Measurements from ENCODE around the gene ASIC3.

The ASIC3 gene

DNA sequence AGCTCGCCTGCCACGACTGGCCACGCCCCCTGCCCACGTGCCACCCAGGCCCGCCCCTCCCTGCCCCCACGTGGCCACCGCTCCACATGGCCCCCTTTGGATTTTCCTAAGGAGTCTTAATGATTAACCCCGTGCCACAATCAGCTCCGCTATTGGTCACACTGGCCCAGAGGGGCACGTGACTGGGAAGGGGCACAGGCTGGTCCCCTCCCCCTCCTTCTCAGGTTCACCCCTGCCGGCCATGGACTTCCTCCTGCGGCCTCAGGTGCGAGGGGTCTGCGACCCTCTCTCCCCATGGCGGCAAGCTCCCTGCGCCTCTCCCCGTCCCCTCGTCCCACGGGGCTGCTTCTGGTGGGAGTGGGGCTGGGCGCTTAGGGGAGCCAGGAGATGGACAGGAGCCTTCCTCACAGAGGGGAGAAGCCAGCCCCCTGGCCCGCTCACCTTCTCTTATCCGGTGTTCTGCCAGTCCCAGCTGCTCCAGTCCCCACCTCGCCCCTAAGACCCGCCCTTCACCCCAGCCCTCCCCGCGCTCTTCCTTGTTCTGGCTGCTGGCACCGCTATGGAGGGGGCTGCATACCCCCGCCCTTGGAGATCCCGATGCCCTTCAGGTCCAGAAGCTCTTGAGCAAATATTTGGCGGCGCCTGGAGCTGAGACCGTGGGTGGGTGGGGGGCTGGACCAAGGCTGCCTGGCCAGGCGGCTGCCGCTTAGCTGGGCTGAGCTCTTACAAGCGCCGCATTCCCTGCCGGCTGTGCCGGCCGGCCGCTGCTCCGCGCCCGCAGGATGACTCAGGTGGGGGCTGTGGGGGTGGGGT, 14.3 kb downstream of the ASIC3 start:
- Histone ChIP-seq H3F3A (ENCODE audit: insufficient read depth, low read length) (peaks cover 12% of the 10 kb centered on the region), H3K27ac (ENCODE audit: low read length) (no peak overlapping the region), H3K36me3 (replicated peaks; ENCODE audit: insufficient read depth, low read length) (no peaks in the 10 kb centered on the region), H2AFZ (ENCODE audit: low read length) (no peak overlapping the region), H3K79me2 (ENCODE audit: low read length) (peaks cover 33% of the 10 kb centered on the region), H3K9me2 (replicated peaks; ENCODE audit: insufficient read depth, low read length) (no peaks in the 10 kb centered on the region), H3K4me3 (ENCODE audit: low read length) (no peak overlapping the region), H3K4me1 (ENCODE audit: low read length) (no peaks in the 10 kb centered on the region), H3K9ac (ENCODE audit: low read length) (no peak overlapping the region), H3K27me3 (replicated peaks; ENCODE audit: insufficient read depth, low read length) (no peaks in the 10 kb centered on the region), H3K9me3 (replicated peaks; ENCODE audit: insufficient read depth, low read length) (no peaks in the 10 kb centered on the region), H4K20me1 (ENCODE audit: insufficient read depth, low read length) (no peaks in the 10 kb centered on the region), H3K4me2 (ENCODE audit: low read depth, low read length) (no peak overlapping the region)
- no peak for TF ChIP-seq EZH2phosphoT487 (IDR thresholded peaks at IDR 0.05; ENCODE audit: low read length)
- TF ChIP-seq CTCF (IDR thresholded peaks at IDR 0.05; ENCODE audit: low read length) = no peak
- TF ChIP-seq EZH2 (optimal IDR thresholded peaks at IDR 0.05; ENCODE audit: low read depth, low read length) = no peak
- DNase-seq = no peak

- Histone ChIP-seq H3K4me3 (ENCODE audit: low read length) (no peak overlapping the region), H2AFZ (ENCODE audit: low read length) (no peak overlapping the region), H3K36me3 (replicated peaks; ENCODE audit: insufficient read depth, low read length) (no peaks in the 10 kb centered on the region), H3K79me2 (ENCODE audit: low read length) (peaks cover 33% of the 10 kb centered on the region), H3K9me2 (replicated peaks; ENCODE audit: insufficient read depth, low read length) (no peaks in the 10 kb centered on the region), H3K27ac (ENCODE audit: low read length) (no peak overlapping the region), H3K4me2 (ENCODE audit: low read depth, low read length) (no peak overlapping the region), H3F3A (ENCODE audit: insufficient read depth, low read length) (peaks cover 10% of the 10 kb centered on the region), H3K9ac (ENCODE audit: low read length) (no peak overlapping the region), H3K4me1 (ENCODE audit: low read length) (no peaks in the 10 kb centered on the region), H3K27me3 (replicated peaks; ENCODE audit: insufficient read depth, low read length) (no peaks in the 10 kb centered on the region), H4K20me1 (ENCODE audit: insufficient read depth, low read length) (no peaks in the 10 kb centered on the region), H3K9me3 (replicated peaks; ENCODE audit: insufficient read depth, low read length) (no peaks in the 10 kb centered on the region)
- DNase-seq = no peak
- TF ChIP-seq CTCF (IDR thresholded peaks at IDR 0.05; ENCODE audit: low read length) (no peak), EZH2phosphoT487 (IDR thresholded peaks at IDR 0.05; ENCODE audit: low read length) (no peak), EZH2 (optimal IDR thresholded peaks at IDR 0.05; ENCODE audit: low read depth, low read length) (no peak)
These were observed 14.9 kb downstream of the ASIC3 start for GRCh38 chr7:151063212-151063561.

GRCh38 chr7:151064454-151064853, 16.1 kb downstream of the ASIC3 start:
- Histone ChIP-seq H2AFZ (ENCODE audit: low read length) (no peak overlapping the region), H4K20me1 (ENCODE audit: insufficient read depth, low read length) (no peaks in the 10 kb centered on the region), H3F3A (ENCODE audit: insufficient read depth, low read length) (no peaks in the 10 kb centered on the region), H3K4me1 (ENCODE audit: low read length) (no peaks in the 10 kb centered on the region), H3K27ac (ENCODE audit: low read length) (no peak overlapping the region), H3K27me3 (replicated peaks; ENCODE audit: insufficient read depth, low read length) (no peaks in the 10 kb centered on the region), H3K36me3 (replicated peaks; ENCODE audit: insufficient read depth, low read length) (0 out of 2 replicates have a peak, but pooled peaks cover 3% of the 10 kb centered on the region), H3K79me2 (ENCODE audit: low read length) (peaks cover 33% of the 10 kb centered on the region), H3K4me2 (ENCODE audit: low read depth, low read length) (no peak overlapping the region), H3K4me3 (ENCODE audit: low read length) (no peak overlapping the region), H3K9me2 (replicated peaks; ENCODE audit: insufficient read depth, low read length) (no peaks in the 10 kb centered on the region), H3K9me3 (replicated peaks; ENCODE audit: insufficient read depth, low read length) (no peaks in the 10 kb centered on the region), H3K9ac (ENCODE audit: low read length) (no peak overlapping the region)
- no peak for DNase-seq
- TF ChIP-seq EZH2 (optimal IDR thresholded peaks at IDR 0.05; ENCODE audit: low read depth, low read length) = no peak

GRCh38 chr7:151064993-151065392, 16.7 kb downstream of the ASIC3 start:
- Histone ChIP-seq H3F3A (ENCODE audit: insufficient read depth, low read length) (no peaks in the 10 kb centered on the region), H3K9me2 (replicated peaks; ENCODE audit: insufficient read depth, low read length) (no peaks in the 10 kb centered on the region), H3K4me2 (ENCODE audit: low read depth, low read length) (no peak overlapping the region), H3K27me3 (replicated peaks; ENCODE audit: insufficient read depth, low read length) (no peaks in the 10 kb centered on the region), H3K27ac (ENCODE audit: low read length) (no peak overlapping the region), H3K4me3 (ENCODE audit: low read length) (no peak overlapping the region), H3K79me2 (ENCODE audit: low read length) (peaks cover 29% of the 10 kb centered on the region), H2AFZ (ENCODE audit: low read length) (no peak overlapping the region), H3K36me3 (replicated peaks; ENCODE audit: insufficient read depth, low read length) (0 out of 2 replicates have a peak, but pooled peaks cover 3% of the 10 kb centered on the region), H3K9ac (ENCODE audit: low read length) (no peak overlapping the region), H4K20me1 (ENCODE audit: insufficient read depth, low read length) (no peaks in the 10 kb centered on the region), H3K9me3 (replicated peaks; ENCODE audit: insufficient read depth, low read length) (no peaks in the 10 kb centered on the region), H3K4me1 (ENCODE audit: low read length) (no peaks in the 10 kb centered on the region)
- no peak for DNase-seq
- TF ChIP-seq EZH2phosphoT487 (IDR thresholded peaks at IDR 0.05; ENCODE audit: low read length) (no peak), EZH2 (optimal IDR thresholded peaks at IDR 0.05; ENCODE audit: low read depth, low read length) (no peak), CTCF (IDR thresholded peaks at IDR 0.05; ENCODE audit: low read length) (no peak)

Data from MM.1S (cell line).